Aorta (tissue), 5 donors: ENCODE measurements around the gene RUVBL2. TPM values are rescaled to one million over a fixed set of nuclear protein-coding genes. Genes with fewer than 3 reads are reported as not detected.
A peak's percentile ranks its signal among the peaks of the same experiment; 100 is the strongest.

Experiments used
- ATAC-seq: fragments of 200-7000 bp; cut with Tn5 transposase; one replicate; pipeline ENCODE4 v1.9.1; 2022; ENCODE audit warnings: moderate library complexity; ENCODE audit not compliant: low FRiP score
- DNase-seq, 2 donors: peaks; one replicate each; pipeline ENCODE4 v3.0.0-alpha.2; 2020
- H3K27ac ChIP-seq, 2 donors: one replicate each; pipeline ENCODE4 v1.5.1; 2013; ENCODE audit warnings: low read length in 2 of 2, mild to moderate bottlenecking in 2 of 2, moderate library complexity in 2 of 2, control low read depth in 1 of 2, inconsistent platforms in 1 of 2, low read depth in 1 of 2
- H3K27me3 ChIP-seq, 2 donors: one replicate each; pipeline ENCODE4 v1.6.1; 2013; ENCODE audit warnings: control low read depth in 1 of 2, low read length in 1 of 2, mild to moderate bottlenecking in 1 of 2, moderate library complexity in 1 of 2; ENCODE audit not compliant: insufficient read depth in 2 of 2, control insufficient read depth in 1 of 2
- H3K36me3 ChIP-seq, 2 donors: one replicate each; pipeline ENCODE4 v1.6.1; 2013; ENCODE audit warnings: control low read depth in 1 of 2, low read length in 1 of 2, mild to moderate bottlenecking in 1 of 2; ENCODE audit not compliant: insufficient read depth in 2 of 2, control insufficient read depth in 1 of 2
- H3K4me1 ChIP-seq, 2 donors: one replicate each; pipeline ENCODE4 v1.6.1; 2013; ENCODE audit warnings: low read length in 2 of 2, control low read depth in 1 of 2, mild to moderate bottlenecking in 1 of 2, moderate library complexity in 1 of 2; ENCODE audit not compliant: insufficient read depth in 2 of 2, control insufficient read depth in 1 of 2
- H3K4me3 ChIP-seq, 2 donors: one replicate each; pipeline ENCODE4 v1.5.1; 2013; ENCODE audit warnings: low read length in 2 of 2, control low read depth in 1 of 2, mild to moderate bottlenecking in 1 of 2
- H3K9me3 ChIP-seq: one replicate; pipeline ENCODE4 v1.6.1; 2013; ENCODE audit warnings: mild to moderate bottlenecking, low read length; ENCODE audit not compliant: control insufficient read depth
- WGBS, 2 donors: extraction: QIAGEN DNeasy Blood & Tissue Kit; methylation state at CpG; one replicate each; pipeline ENCODE4 v1.1.7; 2013; 5-methylcytosine and 5-hydroxymethylcytosine counted together
- intact Hi-C, 2 donors: fragments of 100-400 bp; cut with DNase I; formaldehyde crosslinking; loops; one replicate each; pipeline versions ENCODE4 v1.14.2 to v1.15.0; 2022
- microRNA-seq, 2 donors: library from miRNA; unstranded; fragments of <30 nt; microRNA quantifications; one replicate each; pipeline ENCODE4 v1.2.0, GENCODE V29; 2020
- polyA plus RNA-seq, 2 donors: library from polyadenylated mRNA; stranded (reverse); fragments of 200-250 nt; gene quantifications; one replicate each; pipeline ENCODE4 v1.2.3, GENCODE V29; 2013
- total RNA-seq, 2 donors: library from RNA; stranded (reverse); fragmentation: NEBNext Ultra II Directional; extraction: Animal tissue kit (Norgen Biotek cat#: 25700); gene quantifications; one replicate each; pipeline ENCODE4 v1.2.1, GENCODE V29; 2021
- donor health status: healthy with polysubstance abuse.
- donor health status: Bipolar disorder and iron deficiency.
- donor health status: DM: no; HTN: no; CAD: no.
- donor health status: DM: no; HTN: no; CAD: no.
- donor health status: DM: yes; HTN: yes; CAD: no.

Gene RUVBL2
- total and polyA plus RNA-seq, 4 donors, result 28.9 to 62.2 (median 38.3) TPM

DNA sequence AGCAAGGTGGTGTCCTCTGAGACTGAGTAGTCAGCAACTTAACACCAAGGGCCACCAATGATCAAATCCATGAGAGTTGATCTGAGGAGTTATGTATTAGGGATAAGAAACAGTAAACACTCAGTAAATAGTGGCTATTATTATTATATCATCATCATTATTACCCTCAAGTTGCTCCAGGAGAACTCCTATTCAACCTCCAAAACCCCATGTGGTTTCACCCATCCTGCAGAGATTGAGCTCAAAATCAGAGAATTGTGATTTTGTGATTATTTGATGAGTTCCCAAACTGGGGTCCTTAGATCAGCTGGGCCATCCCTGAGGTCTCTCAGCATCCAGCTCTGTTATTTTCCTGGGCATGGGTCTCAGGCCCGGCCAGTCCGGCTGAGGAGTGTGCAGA is 67.3 kb downstream of the RUVBL2 start:
- WGBS, 2 donors, result 96 to 98% methylated on average over 2 of the region's 2 CpGs
- Histone ChIP-seq H3K27ac (no peak overlapping the region), H3K27me3 (no peaks in the 10 kb centered on the region), H3K4me1 (no peaks in the 10 kb centered on the region), H3K4me3 (no peak overlapping the region), H3K9me3 (no peaks in the 10 kb centered on the region), H3K36me3 (no peaks in the 10 kb centered on the region)
- intact Hi-C loops, result no loop called here
- ATAC-seq (no peak), DNase-seq (no peak)

DNA sequence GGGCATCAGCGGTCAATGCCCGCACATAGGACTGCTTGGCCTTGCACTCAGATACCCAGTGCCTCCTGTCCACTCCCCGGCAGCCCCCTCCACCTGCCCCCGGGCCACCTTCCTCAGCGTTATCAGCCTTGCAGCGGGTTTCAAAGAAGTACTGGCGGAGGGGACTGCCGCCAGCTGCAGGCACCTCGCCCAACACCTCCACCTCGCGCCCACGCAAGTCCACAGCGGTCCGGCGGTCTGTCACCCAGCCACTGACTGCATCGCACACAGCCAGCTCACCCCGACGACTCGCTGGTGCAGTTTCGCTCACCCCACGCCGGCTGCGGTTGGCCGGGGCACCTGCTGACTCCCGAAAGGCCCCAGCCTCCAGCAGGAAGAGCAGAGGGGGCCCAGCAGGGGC is 67.8 kb downstream of the RUVBL2 start:
- 79 to 86% methylated on average over 25 of the region's 25 CpGs for WGBS, 2 donors
- DNase-seq (no peak), ATAC-seq (no peak)
- H3K9me3 ChIP-seq, result no peaks in the 10 kb centered on the region
- no peaks in the 10 kb centered on the region for H3K27me3 ChIP-seq
- intact Hi-C loops, result no loop called here
- no peaks in the 10 kb centered on the region for H3K4me1 ChIP-seq
- no peak overlapping the region for H3K27ac ChIP-seq
- H3K4me3 ChIP-seq, result no peak overlapping the region
- H3K36me3 ChIP-seq, result no peaks in the 10 kb centered on the region

DNA sequence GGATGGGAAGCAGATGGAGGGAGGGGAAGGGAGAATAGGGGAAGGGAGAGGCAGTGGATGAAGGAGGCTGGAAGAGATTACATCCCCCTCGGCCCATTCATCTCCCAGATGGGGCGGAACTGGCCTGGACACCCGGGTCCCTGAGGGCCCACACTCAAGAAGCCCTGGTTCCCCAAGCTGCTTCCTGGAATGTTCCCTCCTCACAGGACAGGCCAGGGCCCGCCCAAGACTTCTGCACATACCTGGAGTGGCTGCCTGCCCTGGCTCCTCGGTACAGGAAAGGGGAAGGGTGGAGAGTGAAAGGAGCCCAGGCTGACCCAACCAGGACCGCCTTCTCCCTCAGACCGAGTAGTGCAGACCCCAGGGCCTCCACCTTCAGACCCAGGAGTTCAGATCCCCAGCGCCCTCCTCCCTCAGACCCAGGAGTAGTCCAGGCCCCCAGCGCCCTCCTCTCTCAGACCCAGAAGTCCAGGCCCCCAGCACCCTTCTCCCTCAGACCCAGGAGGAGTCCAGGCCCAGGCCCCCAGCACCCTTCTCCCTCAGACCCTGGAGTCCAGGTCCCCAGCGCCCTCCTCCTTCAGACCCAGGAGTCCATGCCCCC is 70.4 kb downstream of the RUVBL2 start:
- WGBS, 2 donors, result 48 to 59% methylated on average over 9 to 10 of the region's 10 CpGs

DNA sequence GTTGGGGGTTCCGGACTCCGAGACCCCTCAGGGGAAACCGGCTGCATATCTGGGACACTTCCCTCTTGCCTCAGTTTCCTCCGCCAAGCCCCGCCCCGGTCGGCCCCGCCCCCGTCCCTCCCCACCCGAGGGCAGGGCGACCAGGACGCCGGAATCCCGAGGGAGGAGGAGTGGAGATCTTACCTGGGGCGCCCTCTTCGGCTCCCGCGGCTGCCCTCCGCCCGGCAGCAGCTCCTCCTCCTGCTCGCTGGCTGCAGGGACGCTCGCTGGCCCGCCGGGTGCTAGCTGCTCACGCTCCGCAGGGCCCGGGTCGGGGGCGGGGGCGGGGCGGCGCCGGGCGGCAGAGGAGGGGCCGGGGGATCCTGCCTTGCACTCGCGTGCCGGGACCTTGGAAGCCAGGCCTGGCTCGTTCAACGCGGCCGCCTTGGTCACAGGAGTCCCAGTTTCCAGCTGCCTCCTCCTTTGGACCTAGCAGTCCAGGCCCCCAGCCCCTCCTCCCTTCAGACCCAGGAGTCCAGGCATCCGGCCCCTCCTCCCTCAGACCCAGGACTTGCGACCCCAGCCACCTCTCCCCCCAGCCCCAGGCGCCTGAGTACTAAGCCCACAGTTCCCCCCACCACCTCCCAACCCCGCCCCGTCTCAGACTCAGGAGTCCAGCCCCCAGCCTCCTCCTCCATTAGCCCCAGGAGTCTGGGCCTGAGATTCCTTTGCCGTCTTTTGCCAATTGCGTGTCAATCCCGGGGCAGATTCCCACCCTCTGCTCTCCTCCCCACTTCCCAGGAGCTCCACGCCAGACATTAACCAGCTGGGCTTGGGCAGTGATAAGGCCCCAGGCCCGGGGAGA is 71.3 kb downstream of the RUVBL2 start, which contains the start of gene NTF4:
Gene NTF4, minus strand, starts transcription at position 51 of the 844 bp plus-strand sequence. CDS start 2,821 bp downstream, outside the sequence.
- Histone ChIP-seq H3K9me3 (no peaks in the 10 kb centered on the region), H3K36me3 (no peaks in the 10 kb centered on the region), H3K27me3 (no peaks in the 10 kb centered on the region), H3K27ac (no peak within 1 kb of the TSS), H3K4me3 (peak within 1 kb of the TSS in 1 of 2 donors; percentile 8), H3K4me1 (no peaks in the 10 kb centered on the region)
- intact Hi-C loops, result no loop called here
- ATAC-seq, result no peak
- DNase-seq, result no peak
- 8 to 11% methylated on average over 35 to 53 of the region's 53 CpGs for WGBS, 2 donors

More for the DNA sequence above, 70.4 kb downstream of the RUVBL2 start:
- DNase-seq (no peak), ATAC-seq (no peak)
- H3K4me3 ChIP-seq, result no peak overlapping the region
- H3K27ac ChIP-seq, result no peak overlapping the region
- H3K4me1 ChIP-seq, result no peaks in the 10 kb centered on the region
- intact Hi-C loops, result no loop called here
- no peaks in the 10 kb centered on the region for H3K27me3 ChIP-seq
- no peaks in the 10 kb centered on the region for H3K9me3 ChIP-seq
- no peaks in the 10 kb centered on the region for H3K36me3 ChIP-seq

Small RNA genes within 50 kb of the gene (microRNA-seq; reads per million reads assigned to microRNA genes)
- 0 reads per million in 2 donors for gene MIR6798

Other genes with a start within 250 kb of the RUVBL2 start
- 1 to 10 TPM in 1 of 2 donors, under 1 TPM in 1; 0.66 to 1.6 TPM for gene IZUMO1, start 247.0 kb upstream of the RUVBL2 start, total RNA-seq
- gene IZUMO1, start 247.0 kb upstream of the RUVBL2 start, polyA plus RNA-seq, result under 1 TPM in 1 of 2 donors, not detected in 1; 0.10 TPM
- 1 to 10 TPM; 2.3 to 4.4 TPM for gene FUT1, start 241.2 kb upstream of the RUVBL2 start, total RNA-seq
- under 1 TPM in 1 of 2 donors, not detected in 1; 0.05 TPM for gene FUT1, start 241.2 kb upstream of the RUVBL2 start, polyA plus RNA-seq
- not detected for gene FGF21, start 238.4 kb upstream of the RUVBL2 start, total RNA-seq
- not detected for gene FGF21, start 238.4 kb upstream of the RUVBL2 start, polyA plus RNA-seq
- gene BCAT2, start 182.9 kb upstream of the RUVBL2 start, total RNA-seq, result 10 to 100 TPM; 22.4 to 29.5 TPM
- gene BCAT2, start 182.9 kb upstream of the RUVBL2 start, polyA plus RNA-seq, result 10 to 100 TPM; 22.5 to 61.6 TPM
- 10 to 100 TPM; 13.7 to 16.1 TPM for gene HSD17B14, start 157.4 kb upstream of the RUVBL2 start, total RNA-seq
- gene HSD17B14, start 157.4 kb upstream of the RUVBL2 start, polyA plus RNA-seq, result 10 to 100 TPM; 14.3 to 18.9 TPM
- gene PLEKHA4, start 125.3 kb upstream of the RUVBL2 start, total RNA-seq, result 10 to 100 TPM; 94.9 to 97.2 TPM
- 100 to 1,000 TPM; 193 to 223 TPM for gene PLEKHA4, start 125.3 kb upstream of the RUVBL2 start, polyA plus RNA-seq
- 100 to 1,000 TPM in 1 of 2 donors, 10 to 100 TPM in 1; 57.2 to 182 TPM for gene PPP1R15A, start 121.5 kb upstream of the RUVBL2 start, total RNA-seq
- gene PPP1R15A, start 121.5 kb upstream of the RUVBL2 start, polyA plus RNA-seq, result 10 to 100 TPM; 64.9 to 95.4 TPM
- 1 to 10 TPM in 1 of 2 donors, under 1 TPM in 1; 0.84 to 1.3 TPM for gene TULP2, start 95.1 kb upstream of the RUVBL2 start, total RNA-seq
- not detected for gene TULP2, start 95.1 kb upstream of the RUVBL2 start, polyA plus RNA-seq
- gene NUCB1, start 93.6 kb upstream of the RUVBL2 start, total RNA-seq, result 100 to 1,000 TPM; 276 to 380 TPM
- 100 to 1,000 TPM in 1 of 2 donors, 10 to 100 TPM in 1; 82.9 to 375 TPM for gene NUCB1, start 93.6 kb upstream of the RUVBL2 start, polyA plus RNA-seq
- gene DHDH, start 60.2 kb upstream of the RUVBL2 start, total RNA-seq, result under 1 TPM in 1 of 2 donors, not detected in 1; 0.84 TPM
- 1 to 10 TPM in 1 of 2 donors, not detected in 1; 1.3 TPM for gene DHDH, start 60.2 kb upstream of the RUVBL2 start, polyA plus RNA-seq
- 10 to 100 TPM; 69.6 to 79.9 TPM for gene BAX, start 39.0 kb upstream of the RUVBL2 start, total RNA-seq
- gene BAX, start 39.0 kb upstream of the RUVBL2 start, polyA plus RNA-seq, result 10 to 100 TPM; 81.4 to 83.9 TPM
- gene FTL, start 28.6 kb upstream of the RUVBL2 start, total RNA-seq, result 1,000 to 10,000 TPM; 3,184 to 3,823 TPM
- gene FTL, start 28.6 kb upstream of the RUVBL2 start, polyA plus RNA-seq, result over 10,000 TPM in 1 of 2 donors, 1,000 to 10,000 TPM in 1; 6,798 to 17,889 TPM
- 10 to 100 TPM; 47.5 to 61.9 TPM for gene GYS1, start 578 bp upstream of the RUVBL2 start, total RNA-seq
- gene GYS1, start 578 bp upstream of the RUVBL2 start, polyA plus RNA-seq, result 10 to 100 TPM; 21.5 to 31.7 TPM
- under 1 TPM in 1 of 2 donors, not detected in 1; 0.84 TPM for gene LHB, start 23.2 kb downstream of the RUVBL2 start, total RNA-seq
- gene LHB, start 23.2 kb downstream of the RUVBL2 start, polyA plus RNA-seq, result 1 to 10 TPM; 1.8 to 2.2 TPM
- not detected for gene CGB3, start 30.4 kb downstream of the RUVBL2 start, total RNA-seq
- not detected for gene CGB3, start 30.4 kb downstream of the RUVBL2 start, polyA plus RNA-seq
- gene CGB2, start 38.0 kb downstream of the RUVBL2 start, total RNA-seq, result not detected
- gene CGB2, start 38.0 kb downstream of the RUVBL2 start, polyA plus RNA-seq, result 1 to 10 TPM in 1 of 2 donors, not detected in 1; 1.1 TPM
- gene CGB1, start 43.0 kb downstream of the RUVBL2 start, total RNA-seq, result not detected
- gene CGB1, start 43.0 kb downstream of the RUVBL2 start, polyA plus RNA-seq, result not detected
- not detected for gene CGB5, start 50.0 kb downstream of the RUVBL2 start, total RNA-seq
- not detected for gene CGB5, start 50.0 kb downstream of the RUVBL2 start, polyA plus RNA-seq
- not detected for gene CGB8, start 55.2 kb downstream of the RUVBL2 start, total RNA-seq
- gene CGB8, start 55.2 kb downstream of the RUVBL2 start, polyA plus RNA-seq, result not detected
- gene CGB7, start 63.9 kb downstream of the RUVBL2 start, total RNA-seq, result not detected
- not detected for gene CGB7, start 63.9 kb downstream of the RUVBL2 start, polyA plus RNA-seq
- gene NTF4, start 70.9 kb downstream of the RUVBL2 start, total RNA-seq, result not detected
- not detected for gene NTF4, start 70.9 kb downstream of the RUVBL2 start, polyA plus RNA-seq
- not detected for gene KCNA7, start 78.8 kb downstream of the RUVBL2 start, total RNA-seq
- gene KCNA7, start 78.8 kb downstream of the RUVBL2 start, polyA plus RNA-seq, result not detected
- gene SNRNP70, start 91.6 kb downstream of the RUVBL2 start, total RNA-seq, result 100 to 1,000 TPM; 170 to 249 TPM
- 100 to 1,000 TPM in 1 of 2 donors, 10 to 100 TPM in 1; 54.5 to 694 TPM for gene SNRNP70, start 91.6 kb downstream of the RUVBL2 start, polyA plus RNA-seq
- 1 to 10 TPM; 8.4 to 9.7 TPM for gene LIN7B, start 120.5 kb downstream of the RUVBL2 start, total RNA-seq
- 10 to 100 TPM in 1 of 2 donors, 1 to 10 TPM in 1; 7.6 to 24.1 TPM for gene LIN7B, start 120.5 kb downstream of the RUVBL2 start, polyA plus RNA-seq
- under 1 TPM; 0.49 to 0.72 TPM for gene C19orf73, start 125.3 kb downstream of the RUVBL2 start, total RNA-seq
- gene C19orf73, start 125.3 kb downstream of the RUVBL2 start, polyA plus RNA-seq, result 1 to 10 TPM; 1.0 to 5.4 TPM
- 1 to 10 TPM; 4.2 to 8.0 TPM for gene PPFIA3, start 125.7 kb downstream of the RUVBL2 start, total RNA-seq
- gene PPFIA3, start 125.7 kb downstream of the RUVBL2 start, polyA plus RNA-seq, result 1 to 10 TPM; 2.0 to 4.1 TPM
- 1 to 10 TPM; 2.5 to 4.8 TPM for gene HRC, start 161.5 kb downstream of the RUVBL2 start, total RNA-seq
- 1 to 10 TPM in 1 of 2 donors, under 1 TPM in 1; 0.74 to 9.3 TPM for gene HRC, start 161.5 kb downstream of the RUVBL2 start, polyA plus RNA-seq
- gene TRPM4, start 163.9 kb downstream of the RUVBL2 start, total RNA-seq, result 10 to 100 TPM; 41.9 to 57.1 TPM
- gene TRPM4, start 163.9 kb downstream of the RUVBL2 start, polyA plus RNA-seq, result 10 to 100 TPM; 21.3 to 59.1 TPM